Upper lobe of left lung (tissue), 6 donors: Measurements from ENCODE around the gene TMTC1. TPM values are rescaled to one million over a fixed set of nuclear protein-coding genes. Genes with fewer than 3 reads are reported as not detected.

ENCODE experiments used
- ATAC-seq, 2 donors: fragments of 200-7000 bp; cut with Tn5 transposase; one replicate each; pipeline ENCODE4 v1.9.1; 2022; ENCODE audit warnings: mild to moderate bottlenecking in 2 of 2, moderate library complexity in 2 of 2; ENCODE audit not compliant: low FRiP score in 2 of 2
- DNase-seq, 2 donors: peaks; one replicate each; pipeline ENCODE4 v3.0.0-alpha.2; 2019 to 2020
- H3K27ac ChIP-seq, 4 donors: fragments of 200-600 bp; sonication (generic); one replicate each; pipeline ENCODE4 v1.5.1; 2016 to 2019
- H3K27me3 ChIP-seq, 4 donors: fragments of 200-600 bp; sonication (generic); one replicate each; pipeline ENCODE4 v1.5.1; 2017 to 2019
- H3K36me3 ChIP-seq, 4 donors: fragments of 200-600 bp; sonication (generic); one replicate each; pipeline ENCODE4 v1.5.1; 2016 to 2019
- H3K4me1 ChIP-seq, 4 donors: fragments of 200-600 bp; sonication (generic); one replicate each; pipeline ENCODE4 v1.5.1; 2018 to 2019
- H3K4me3 ChIP-seq, 4 donors: fragments of 200-600 bp; sonication (generic); one replicate each; pipeline ENCODE4 v1.5.1; 2017 to 2019; ENCODE audit warnings: mild to moderate bottlenecking in 2 of 4, moderate library complexity in 1 of 4
- H3K9me3 ChIP-seq, 4 donors: fragments of 200-600 bp; sonication (generic); one replicate each; pipeline ENCODE4 v1.5.1; 2018 to 2019
- CTCF ChIP-seq, 6 experiments: fragments of 450-650 bp in 4 of 6; fragments of 200-600 bp in 2 of 6; sonication (generic) in 2 of 6; IDR thresholded peaks; one replicate each; pipeline ENCODE4 v1.5.1; 2016 to 2019; ENCODE audit warnings: antibody characterized with exemption in 6 of 6
- EP300 ChIP-seq, 4 donors: sonication (generic); formaldehyde crosslinking; IDR thresholded peaks; one replicate each; pipeline ENCODE4 v1.5.1; 2017; ENCODE audit warnings: antibody characterized with exemption in 4 of 4, control low read depth in 2 of 4
- POLR2A ChIP-seq, 4 donors: fragments of 450-650 bp; IDR thresholded peaks; one replicate each; pipeline ENCODE4 v1.5.1; 2016 to 2017; ENCODE audit warnings: antibody characterized with exemption in 4 of 4, mild to moderate bottlenecking in 2 of 4
- POLR2AphosphoS5 ChIP-seq, 2 donors: sonication (generic); formaldehyde crosslinking; IDR thresholded peaks; one replicate each; pipeline ENCODE4 v1.5.1; 2017; ENCODE audit warnings: antibody characterized with exemption in 2 of 2
- WGBS, 2 donors: methylation state at CpG; one replicate each; pipeline ENCODE4 v1.1.5; 2017 to 2018; 5-methylcytosine and 5-hydroxymethylcytosine counted together
- total RNA-seq, 6 donors: library from RNA; depleted of rRNA in 4 of 6; stranded (reverse); fragments of >200 nt in 4 of 6; gene quantifications; one replicate each; pipeline versions ENCODE4 v1.1.0 to v1.2.1, GENCODE V29; 2016 to 2021
- donor health status: DM: no; HTN: no; CAD: no; lungs with moderate emphysema.
- donor health status: DM: no; HTN: yes; CAD: no; lungs with severe emphysema.

The TMTC1 gene
- total RNA-seq, 6 donors from 2014 or later = 25.1 to 39.3 (median 29.7) TPM

GRCh38 chr12:29508949-29509348, 274.8 kb downstream of the TMTC1 start:
- WGBS, 2 donors = 86 to 93% methylated on average over 2 of the region's 2 CpGs
- no peaks in the 10 kb centered on the region for H3K27me3 ChIP-seq
- ATAC-seq = no peak
- TF ChIP-seq CTCF (IDR thresholded peaks at IDR 0.05) = no peak
- no peak for TF ChIP-seq EP300 (IDR thresholded peaks at IDR 0.05)
- no peak for TF ChIP-seq POLR2AphosphoS5 (IDR thresholded peaks at IDR 0.05)
- no peak for TF ChIP-seq POLR2A (IDR thresholded peaks at IDR 0.05)
- peaks cover 0 to 9% (median 0%) of the 10 kb centered on the region in 4 donors for H3K36me3 ChIP-seq
- H3K9me3 ChIP-seq = no peaks in the 10 kb centered on the region
- no peak for DNase-seq
- H3K27ac ChIP-seq = no peak overlapping the region
- no peak overlapping the region for H3K4me3 ChIP-seq
- no peaks in the 10 kb centered on the region for H3K4me1 ChIP-seq

DNA sequence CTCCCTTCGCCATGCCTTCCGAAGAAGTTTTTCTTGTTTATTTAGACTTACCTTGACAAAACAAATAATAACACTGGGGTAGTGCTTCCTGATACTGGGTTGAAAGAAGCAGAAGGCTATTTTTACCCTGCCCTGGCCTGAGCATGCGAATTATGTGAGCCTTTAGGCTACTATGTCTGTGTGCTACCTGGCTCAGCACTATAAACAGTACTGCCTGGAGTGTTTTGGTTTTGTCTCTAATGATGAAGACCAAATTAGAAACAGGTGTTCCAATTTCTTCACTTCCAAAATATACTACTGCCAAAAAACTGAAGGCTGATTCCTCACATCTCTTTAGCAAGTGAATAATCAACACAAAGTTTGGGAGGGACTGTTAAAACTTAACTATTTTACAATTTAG, 278.6 kb downstream of the TMTC1 start:
- no peak for ATAC-seq
- no peaks in the 10 kb centered on the region for H3K9me3 ChIP-seq
- 72 to 83% methylated on average over 3 of the region's 3 CpGs for WGBS, 2 donors
- DNase-seq = no peak
- H3K36me3 ChIP-seq = peaks cover 0 to 6% (median 0%) of the 10 kb centered on the region in 4 donors
- no peak overlapping the region for H3K4me3 ChIP-seq
- no peak overlapping the region for H3K27ac ChIP-seq
- H3K27me3 ChIP-seq = no peaks in the 10 kb centered on the region
- no peak for TF ChIP-seq POLR2AphosphoS5 (IDR thresholded peaks at IDR 0.05)
- TF ChIP-seq POLR2A (IDR thresholded peaks at IDR 0.05) = no peak
- no peak for TF ChIP-seq EP300 (IDR thresholded peaks at IDR 0.05)
- TF ChIP-seq CTCF (IDR thresholded peaks at IDR 0.05) = no peak
- no peaks in the 10 kb centered on the region for H3K4me1 ChIP-seq

- H3K4me1 ChIP-seq = no peaks in the 10 kb centered on the region
- no peak for TF ChIP-seq CTCF (IDR thresholded peaks at IDR 0.05)
- TF ChIP-seq POLR2A (IDR thresholded peaks at IDR 0.05) = no peak
- TF ChIP-seq EP300 (IDR thresholded peaks at IDR 0.05) = no peak
- TF ChIP-seq POLR2AphosphoS5 (IDR thresholded peaks at IDR 0.05) = no peak
- ATAC-seq = no peak
- no peak for DNase-seq
- H3K36me3 ChIP-seq = peaks cover 0 to 6% (median 0%) of the 10 kb centered on the region in 4 donors
- H3K4me3 ChIP-seq = no peak overlapping the region
- H3K9me3 ChIP-seq = no peaks in the 10 kb centered on the region
- no peak overlapping the region for H3K27ac ChIP-seq
- H3K27me3 ChIP-seq = no peaks in the 10 kb centered on the region
These were observed 280.5 kb downstream of the TMTC1 start for GRCh38 chr12:29503283-29503682.

DNA sequence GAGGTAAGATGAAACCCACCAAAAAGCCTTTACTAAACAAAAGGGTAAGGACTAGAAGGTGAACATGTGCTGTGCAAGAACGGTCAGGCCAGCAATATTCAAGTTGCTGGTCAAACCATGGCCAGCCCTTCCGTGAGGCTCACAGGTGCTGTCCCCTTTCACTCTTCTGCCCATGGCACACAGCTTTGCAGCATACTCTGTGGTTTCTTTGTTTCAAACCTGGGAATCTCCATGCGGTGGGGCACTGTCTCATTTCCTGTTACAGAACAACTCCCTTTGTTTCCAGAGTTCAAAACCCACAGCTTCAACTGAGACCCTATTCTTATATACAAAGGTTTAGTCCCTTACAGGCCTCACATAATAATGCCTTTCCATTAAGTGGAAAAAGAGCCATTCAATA, 284.5 kb downstream of the TMTC1 start:
- no peak overlapping the region for H3K27ac ChIP-seq
- TF ChIP-seq POLR2AphosphoS5 (IDR thresholded peaks at IDR 0.05) (no peak), EP300 (IDR thresholded peaks at IDR 0.05) (no peak), POLR2A (IDR thresholded peaks at IDR 0.05) (no peak), CTCF (IDR thresholded peaks at IDR 0.05) (no peak)
- no peaks in the 10 kb centered on the region for H3K4me1 ChIP-seq
- H3K9me3 ChIP-seq = no peaks in the 10 kb centered on the region
- no peak for DNase-seq
- no peak for ATAC-seq
- 86 to 92% methylated on average over 3 of the region's 3 CpGs for WGBS, 2 donors
- no peak overlapping the region for H3K4me3 ChIP-seq
- H3K36me3 ChIP-seq = peaks cover 0 to under 1% (median 0%) of the 10 kb centered on the region in 4 donors
- H3K27me3 ChIP-seq = no peaks in the 10 kb centered on the region

DNA sequence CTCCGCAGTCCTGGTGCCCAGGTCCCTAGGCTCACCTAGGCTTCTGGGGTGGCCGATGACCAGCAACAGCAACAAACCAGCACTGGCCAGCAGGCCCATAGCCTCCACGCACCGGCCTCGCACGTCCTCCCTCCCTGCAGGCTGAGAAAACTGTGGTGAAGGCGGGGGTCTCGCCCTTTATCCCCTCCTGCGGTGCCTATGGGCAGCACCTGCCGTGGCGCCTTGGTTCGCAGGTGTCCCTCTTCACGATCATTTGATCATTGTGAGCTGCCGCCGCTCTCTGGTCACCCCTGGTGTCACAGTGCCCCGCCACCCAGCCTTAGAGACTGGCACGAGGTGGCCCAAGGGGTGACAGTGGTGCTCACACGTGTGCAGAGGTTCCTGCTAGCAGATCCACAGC, 286.2 kb downstream of the TMTC1 start, which contains the start of gene OVCH1:
OVCH1 (minus strand) TSS at position 99 of the 400 bp plus-strand sequence; CDS start at position 99, 0 bp downstream.
- Histone ChIP-seq H3K36me3 (no peaks in the 10 kb centered on the region), H3K27me3 (no peaks in the 10 kb centered on the region), H3K4me3 (no peak within 1 kb of the TSS), H3K27ac (no peak within 1 kb of the TSS), H3K4me1 (no peaks in the 10 kb centered on the region), H3K9me3 (no peaks in the 10 kb centered on the region)
- TF ChIP-seq EP300 (IDR thresholded peaks at IDR 0.05) (no peak), CTCF (IDR thresholded peaks at IDR 0.05) (no peak), POLR2AphosphoS5 (IDR thresholded peaks at IDR 0.05) (no peak), POLR2A (IDR thresholded peaks at IDR 0.05) (no peak)
- peak in 1 of 2 donors; percentile 63 for DNase-seq
- 94 to 96% methylated on average over 17 of the region's 18 CpGs for WGBS, 2 donors
- ATAC-seq = no peak
